DMS153 treated with DMSO at 0.1 percent for 48 hours (cell line): ENCODE measurements around the gene SIRPD.

Experiments used
- DNase-seq: peaks from one replicate; lab custom pipeline; 2025; ENCODE audit not compliant: unreplicated experiment; lab: John Stamatoyannopoulos, UW

The SIRPD gene

DNA sequence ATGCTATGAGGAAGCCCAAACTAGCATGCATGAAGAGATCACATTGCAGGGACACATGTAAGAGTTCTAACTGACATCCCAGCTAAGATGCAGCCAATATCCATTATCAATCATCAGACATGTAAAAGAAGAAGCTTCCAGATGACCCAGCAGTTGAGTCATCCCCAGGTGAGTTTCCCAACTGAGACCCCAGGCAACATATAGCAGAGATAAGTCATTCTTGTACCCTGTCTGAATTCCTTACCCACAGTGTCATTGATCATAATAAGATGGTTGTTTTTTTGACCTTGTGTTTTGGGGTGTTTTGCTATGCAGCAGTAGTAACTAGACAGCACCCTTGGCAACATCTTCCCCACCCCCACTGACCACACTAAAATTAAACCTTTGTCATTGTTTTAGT, 18.9 kb downstream of the SIRPD start:
- no peak for DNase-seq

DNA sequence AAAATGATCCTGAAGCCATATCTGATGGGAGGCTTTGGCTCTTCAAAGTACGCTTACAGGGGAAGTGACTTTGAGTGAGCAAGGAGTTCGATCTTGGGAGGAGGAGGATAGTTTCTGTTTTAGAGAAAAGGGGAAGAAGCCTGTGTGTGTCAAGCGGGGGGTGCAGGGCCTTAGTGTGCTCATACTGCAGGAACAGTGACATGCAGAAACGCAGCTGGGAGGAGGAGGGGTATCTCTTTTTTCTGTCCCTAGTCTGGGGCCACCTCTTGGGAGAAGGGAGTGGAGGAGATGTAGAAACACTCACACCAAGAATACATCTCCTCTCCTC, 19.8 kb downstream of the SIRPD start:
- DNase-seq, result no peak

DNA sequence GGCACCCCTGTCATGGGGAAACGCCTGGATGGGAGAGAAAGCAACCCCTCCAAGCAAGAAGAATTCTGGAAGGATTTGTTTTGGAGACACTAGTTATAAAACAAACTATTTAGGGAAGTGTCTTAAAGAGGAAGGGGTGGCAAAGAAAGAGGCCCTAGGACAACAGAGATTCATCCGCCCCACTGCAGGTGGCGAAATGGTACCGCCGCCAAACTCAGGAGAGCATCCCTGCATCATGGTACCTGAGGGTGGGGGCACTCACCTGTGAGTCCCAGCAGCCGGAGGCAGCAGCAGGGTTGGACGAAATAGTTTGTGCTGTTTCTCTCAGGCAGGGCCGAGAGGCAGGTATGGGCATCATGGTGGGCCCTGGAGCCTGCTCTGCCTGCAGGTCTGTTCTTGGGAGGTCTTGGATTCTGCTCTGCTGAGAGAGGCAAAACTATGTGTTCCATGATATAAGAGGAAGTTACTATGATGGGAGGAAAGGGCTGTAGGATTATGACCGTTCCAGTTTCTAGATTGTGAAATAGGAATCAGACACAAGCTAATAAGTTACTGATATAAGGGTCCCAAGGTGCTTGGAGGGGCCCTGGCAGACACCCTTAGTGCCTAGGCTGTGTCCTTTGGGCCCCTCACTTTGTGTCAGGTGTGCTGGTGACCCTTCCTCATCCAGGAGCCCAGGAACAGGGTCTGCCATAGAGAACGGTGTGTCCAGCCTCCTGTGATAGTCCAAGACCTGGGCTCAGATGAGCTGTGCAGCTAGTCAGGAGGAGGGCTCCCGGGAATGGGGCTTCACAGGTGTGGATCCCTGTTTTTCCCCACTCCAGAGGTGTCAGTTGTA, 20.4 kb downstream of the SIRPD start:
- no peak for DNase-seq

DNA sequence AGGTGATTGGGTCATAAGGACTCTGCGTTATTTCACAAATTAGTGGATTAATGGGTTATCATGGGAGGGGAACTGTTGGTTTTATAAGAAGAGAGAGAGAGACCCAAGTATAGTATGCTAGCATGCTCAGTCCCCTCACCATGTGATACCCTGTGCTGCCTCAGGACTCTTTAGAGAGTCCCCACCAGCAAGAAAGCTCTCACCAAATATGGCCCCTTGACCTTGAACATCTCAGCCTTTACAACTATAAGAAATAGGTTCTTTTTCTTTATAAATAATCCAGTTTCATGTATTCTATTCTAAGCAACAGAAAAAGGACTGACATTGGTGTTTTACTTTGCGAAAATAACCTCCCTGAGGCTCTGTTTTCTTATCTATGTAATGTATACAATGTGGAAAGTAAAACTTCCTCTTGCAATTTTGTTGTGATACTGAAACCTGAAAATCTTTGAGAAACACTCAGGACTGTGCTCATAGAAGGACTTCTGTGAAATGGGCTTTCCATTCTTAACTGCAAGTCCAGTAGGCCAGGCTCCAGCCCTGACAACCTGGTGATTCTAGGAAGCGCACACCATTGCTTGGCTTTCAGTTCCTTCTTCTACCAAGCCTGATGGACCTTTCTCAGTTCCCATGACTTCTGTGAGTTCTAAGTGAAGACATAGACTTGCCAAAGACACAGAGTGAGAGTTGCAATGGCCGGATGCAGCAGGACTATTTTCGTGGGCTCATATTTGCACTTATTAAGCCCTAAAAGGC, 21.9 kb downstream of the SIRPD start:
- no peak for DNase-seq

DNA sequence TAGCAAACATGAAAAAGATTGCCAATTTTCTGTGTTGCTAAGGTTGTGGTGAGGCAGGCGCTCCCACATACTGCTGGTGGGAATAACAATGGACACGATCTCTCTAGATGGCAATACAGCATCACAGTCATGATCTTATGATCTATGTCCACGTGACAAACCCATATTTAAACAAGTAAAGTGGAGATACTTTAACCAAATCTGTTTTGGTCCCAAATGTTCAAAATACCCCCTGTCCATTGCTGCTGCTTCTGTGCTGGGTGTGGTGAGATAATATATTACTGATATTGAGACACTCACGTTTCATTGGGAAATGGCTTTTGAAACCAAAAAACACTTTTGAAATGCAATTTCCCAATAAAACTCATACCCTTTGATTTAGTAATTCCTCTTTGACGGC, 23.0 kb downstream of the SIRPD start:
- DNase-seq, result no peak

DNA sequence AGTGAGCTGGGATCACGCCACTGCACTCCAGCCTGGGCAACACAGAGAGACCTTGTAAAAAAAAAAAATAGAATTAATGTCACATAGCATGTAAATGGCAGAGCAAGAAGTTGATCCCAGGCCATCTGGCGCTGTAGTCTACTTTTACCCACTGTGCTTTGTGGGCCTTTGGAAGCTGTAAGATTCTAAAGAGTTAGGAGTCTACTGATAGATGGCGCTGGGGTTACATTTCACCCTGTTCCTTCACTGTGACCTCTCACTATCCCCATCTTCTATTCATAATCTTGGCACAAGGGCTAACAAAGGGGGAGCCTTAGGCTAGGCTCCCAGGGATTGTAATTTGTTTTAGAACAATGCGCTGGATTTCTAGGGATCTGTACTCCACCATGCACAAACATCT, 24.4 kb downstream of the SIRPD start:
- no peak for DNase-seq

DNA sequence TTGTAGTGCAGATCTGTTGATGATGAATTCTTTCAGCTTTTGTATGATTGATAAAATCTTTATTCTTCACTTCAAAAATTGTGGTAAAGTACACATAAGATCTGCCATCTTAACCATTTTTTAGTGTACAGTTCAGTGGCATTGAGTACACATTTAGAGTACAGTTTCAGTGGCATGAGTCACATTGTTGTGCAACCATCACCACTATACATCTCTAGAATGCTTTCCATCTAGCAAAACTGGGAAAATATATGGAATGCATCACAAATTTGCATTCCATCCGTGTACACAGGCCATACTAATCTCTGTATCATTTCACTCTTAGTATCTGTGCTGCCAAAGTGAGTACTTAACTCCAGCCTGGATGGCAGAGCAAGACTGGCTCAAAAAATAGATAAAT, 28.7 kb downstream of the SIRPD start:
- DNase-seq, result no peak

DNA sequence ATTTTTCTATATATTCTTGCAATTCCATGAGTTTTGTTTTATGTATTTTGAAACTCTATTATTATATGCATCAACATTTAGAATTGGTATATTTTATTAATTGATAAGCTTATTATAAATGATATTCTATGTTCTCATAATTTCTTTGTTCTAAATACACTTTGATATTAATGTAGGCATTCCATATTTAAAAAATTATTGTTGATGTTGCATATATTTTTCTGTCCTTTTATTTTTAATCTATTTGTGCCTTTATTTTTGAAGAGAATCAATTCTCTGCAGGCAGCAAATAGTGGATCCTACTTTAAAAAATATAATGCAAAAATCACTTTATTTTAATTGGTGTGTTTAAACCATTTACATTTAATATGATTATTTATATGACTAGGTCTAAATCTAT, 29.6 kb downstream of the SIRPD start:
- no peak for DNase-seq

DNA sequence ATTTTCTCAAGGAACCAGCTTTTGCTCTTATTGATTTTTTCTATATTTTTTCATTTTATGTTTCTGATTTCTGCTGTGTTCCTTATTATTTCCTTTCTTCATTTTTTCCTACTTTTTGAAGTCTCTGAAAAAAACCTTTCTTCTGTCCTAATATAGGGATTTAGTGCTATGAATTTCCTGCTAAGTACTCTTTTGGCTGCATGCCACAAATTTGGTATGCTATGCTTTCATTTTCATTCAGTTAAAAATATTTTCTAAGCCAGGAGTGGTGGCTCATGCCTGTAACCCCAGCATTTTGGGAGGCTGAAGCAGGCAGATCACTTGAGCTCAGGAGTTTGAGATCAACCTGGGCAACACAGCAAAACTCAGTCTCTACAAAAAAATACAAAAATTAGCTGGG, 30.6 kb downstream of the SIRPD start:
- no peak for DNase-seq

DNA sequence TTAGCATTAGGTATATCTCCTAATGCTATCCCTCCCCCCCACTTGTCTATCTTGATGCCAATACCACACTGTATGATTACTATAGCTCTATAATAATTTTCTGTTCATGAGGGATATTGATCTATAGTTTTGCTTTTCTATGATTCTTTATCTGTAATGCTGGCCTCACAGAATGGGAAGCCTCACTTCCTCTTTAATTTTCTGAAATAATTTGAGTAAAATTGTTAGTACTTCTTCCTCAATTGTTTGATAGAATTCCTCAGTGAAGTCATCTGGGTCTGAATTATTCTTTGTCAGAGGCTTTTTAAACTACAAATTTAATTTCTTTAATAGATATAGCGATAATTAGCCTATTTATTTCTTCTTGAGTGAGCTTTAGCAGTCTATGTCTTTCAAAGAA, 31.2 kb downstream of the SIRPD start:
- DNase-seq, result no peak

DNA sequence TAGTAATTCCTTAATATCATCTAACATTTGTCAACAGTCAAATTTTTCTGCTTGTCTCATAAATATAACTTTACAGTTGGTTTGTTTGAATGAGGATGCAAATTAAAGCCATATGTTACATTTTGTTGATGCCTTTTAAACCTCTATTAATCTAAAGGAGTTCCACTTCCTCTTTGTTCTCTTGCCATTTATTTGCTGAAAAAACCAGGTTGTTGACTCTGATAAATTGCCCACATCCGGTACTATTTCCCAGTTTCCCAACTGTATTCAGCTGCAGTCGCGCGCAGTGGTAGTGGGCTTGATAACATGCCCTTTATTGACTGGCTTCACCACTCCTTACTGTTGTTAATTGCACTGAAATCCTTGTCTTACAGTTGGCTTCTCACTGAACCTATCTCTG, 33.5 kb downstream of the SIRPD start:
- DNase-seq, result peak; percentile 51

DNA sequence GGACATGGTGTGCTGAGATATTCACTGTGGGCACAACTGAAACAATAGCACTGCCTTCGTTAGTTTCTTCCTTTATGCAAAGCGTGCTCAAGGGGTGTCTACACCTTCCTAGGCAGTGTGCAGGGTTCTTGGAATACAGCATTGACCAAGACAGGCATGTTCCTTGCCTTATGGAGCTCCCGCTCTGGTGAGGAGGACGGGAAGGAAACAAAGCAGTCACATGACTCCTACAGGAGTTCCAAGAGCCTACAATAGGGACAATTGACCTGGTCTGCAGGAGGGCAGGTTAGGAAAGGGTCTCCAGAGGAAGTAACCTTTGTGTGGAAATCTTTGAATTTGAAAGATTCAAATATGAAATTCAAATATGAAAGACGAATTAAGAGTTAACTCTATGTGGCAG, 40.5 kb downstream of the SIRPD start:
- no peak for DNase-seq

DNA sequence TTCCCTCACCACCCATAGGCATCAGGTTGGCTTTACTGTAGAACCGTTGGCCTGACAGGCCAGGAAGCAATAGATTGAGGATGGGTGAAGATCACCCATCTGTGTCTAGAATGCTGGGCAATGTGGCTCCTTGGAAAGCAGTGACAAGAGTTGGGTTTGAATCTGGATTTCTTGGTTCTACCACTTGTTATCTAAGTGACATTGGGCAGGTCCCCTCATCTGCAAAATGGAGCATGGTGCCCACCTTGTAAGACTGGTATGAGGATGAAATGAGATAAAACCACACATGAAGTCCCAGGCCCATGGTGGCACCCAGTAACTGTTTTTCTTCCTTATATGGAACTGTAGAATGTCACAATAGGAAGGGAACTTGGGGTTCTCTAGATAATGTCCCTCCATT, 43.7 kb downstream of the SIRPD start:
- no peak for DNase-seq

DNA sequence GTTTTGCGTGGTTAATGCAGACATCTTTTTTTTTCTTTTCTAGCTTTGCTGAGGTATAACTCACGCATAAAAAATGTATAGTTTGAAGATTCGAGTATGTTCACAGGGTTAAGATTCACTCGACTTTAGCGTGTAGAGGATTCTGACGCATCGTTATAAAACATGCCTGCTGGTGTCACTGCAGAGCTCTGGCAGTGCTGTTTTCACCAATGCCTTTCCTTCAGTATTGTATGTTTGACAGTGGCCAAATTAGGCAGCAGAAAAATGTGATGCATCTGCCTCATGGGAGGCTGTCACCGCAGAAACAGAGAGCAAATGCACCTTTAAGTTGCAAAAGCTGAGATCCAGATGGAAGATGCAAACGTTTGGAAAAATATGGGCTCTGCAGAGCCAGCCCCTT, 48.3 kb downstream of the SIRPD start:
- DNase-seq, result no peak

DNA sequence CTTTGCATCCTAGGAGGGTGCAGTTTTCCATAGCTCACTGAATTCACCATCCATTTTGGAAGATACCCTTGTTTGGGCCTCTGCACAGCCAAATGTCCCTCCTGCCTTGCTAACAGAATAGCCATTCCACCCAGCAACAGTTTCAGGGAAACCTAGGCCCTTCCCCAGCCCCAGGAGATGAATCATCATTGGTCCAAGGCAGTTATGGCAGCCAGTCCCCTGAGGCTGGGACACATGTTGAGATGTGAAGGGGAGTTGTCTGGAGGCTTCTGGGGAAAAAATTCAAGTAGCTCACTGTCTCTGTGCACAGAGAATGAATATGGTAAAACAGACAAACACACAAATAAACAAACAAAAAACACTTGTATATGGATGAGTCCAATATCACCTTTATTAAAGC, 48.9 kb downstream of the SIRPD start:
- no peak for DNase-seq

DNA sequence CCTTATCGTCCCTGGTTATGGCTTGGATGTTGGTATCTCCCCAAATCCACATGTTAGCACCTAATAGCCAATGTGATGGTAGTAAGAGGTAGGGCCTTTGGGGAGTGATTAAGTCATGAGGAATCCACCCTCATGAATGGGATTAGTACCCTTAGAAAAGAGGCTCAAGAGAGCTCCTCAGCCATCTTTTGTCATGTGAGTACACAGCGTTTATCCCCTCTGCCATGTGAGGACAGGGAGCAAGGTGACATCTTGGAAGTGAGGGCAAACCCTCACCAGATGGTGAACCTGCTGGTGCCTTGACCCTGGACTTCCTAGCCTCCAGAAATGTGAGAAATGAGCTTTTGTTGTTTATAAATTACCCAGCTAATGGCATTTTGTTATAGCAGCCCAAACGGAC, 50.2 kb downstream of the SIRPD start:
- no peak for DNase-seq

DNA sequence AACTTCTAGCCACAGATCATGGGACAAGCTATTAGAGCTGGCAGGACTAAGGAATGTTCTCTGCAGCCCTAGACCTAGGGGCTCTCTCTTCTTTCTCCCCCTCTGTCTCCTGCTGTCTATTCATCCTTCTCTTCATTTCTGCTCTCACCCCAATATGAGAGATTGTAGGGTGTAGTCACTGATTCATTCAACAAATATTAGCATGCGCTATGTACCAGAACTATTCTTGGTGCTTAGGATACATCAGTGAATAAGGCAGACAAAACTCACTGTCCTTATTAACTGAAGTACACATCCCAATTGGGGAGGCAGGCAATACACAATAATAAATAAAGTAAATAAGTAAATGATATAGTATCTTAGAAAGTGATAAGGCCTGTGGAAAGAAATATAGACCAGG, 51.6 kb downstream of the SIRPD start:
- DNase-seq, result no peak

DNA sequence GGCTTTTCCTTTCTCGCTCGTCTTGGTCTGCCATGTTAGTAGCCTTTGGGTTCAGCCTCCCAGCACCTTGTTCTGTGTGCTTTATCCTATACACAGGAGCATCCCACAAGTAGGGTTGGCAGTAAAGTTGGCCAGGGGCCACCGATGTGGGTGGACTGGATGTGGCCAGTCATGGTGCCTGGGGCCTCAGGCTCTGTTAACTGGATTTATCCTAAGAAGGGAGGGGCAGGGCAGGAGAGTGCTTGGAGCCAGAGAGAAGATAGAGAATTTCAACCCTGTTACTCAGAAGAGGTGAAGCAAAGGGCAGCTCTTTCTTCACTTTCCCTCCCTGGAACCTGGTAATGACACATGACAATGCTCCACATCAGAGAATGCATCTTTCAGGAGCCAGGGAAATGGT, 52.1 kb downstream of the SIRPD start:
- DNase-seq, result no peak

DNA sequence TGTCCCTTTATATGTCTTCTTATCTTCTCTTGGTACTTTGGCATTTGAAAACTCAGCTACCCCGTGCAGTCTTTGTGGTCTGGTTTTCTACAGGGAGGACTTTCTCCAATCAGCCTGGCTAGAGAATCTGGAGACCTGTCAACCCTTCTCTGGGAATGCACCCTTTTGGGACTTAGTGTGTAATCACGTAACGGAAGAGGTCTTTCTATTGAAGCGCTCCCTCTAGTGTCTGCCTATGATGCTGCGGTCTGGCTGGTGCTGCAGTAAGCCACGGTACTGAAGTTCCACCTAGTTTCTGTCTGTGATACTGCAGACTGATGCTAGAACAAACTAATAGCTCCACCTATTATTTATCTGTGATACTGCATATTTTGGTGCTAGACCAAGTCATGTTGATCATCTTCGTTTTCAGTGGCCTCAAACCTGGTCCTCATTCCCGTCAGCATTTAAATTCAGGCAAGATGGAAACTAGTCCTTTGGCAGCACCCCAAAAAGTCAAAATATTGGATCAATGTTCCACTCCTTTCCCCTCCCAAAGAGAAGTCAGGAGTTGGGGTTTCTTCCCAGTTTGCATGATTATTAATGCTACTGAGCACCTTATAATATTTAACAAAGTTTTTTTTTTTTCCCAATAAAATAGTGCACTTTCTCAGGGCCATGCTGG, 53.8 kb downstream of the SIRPD start:
- peak; percentile 80 for DNase-seq

DNA sequence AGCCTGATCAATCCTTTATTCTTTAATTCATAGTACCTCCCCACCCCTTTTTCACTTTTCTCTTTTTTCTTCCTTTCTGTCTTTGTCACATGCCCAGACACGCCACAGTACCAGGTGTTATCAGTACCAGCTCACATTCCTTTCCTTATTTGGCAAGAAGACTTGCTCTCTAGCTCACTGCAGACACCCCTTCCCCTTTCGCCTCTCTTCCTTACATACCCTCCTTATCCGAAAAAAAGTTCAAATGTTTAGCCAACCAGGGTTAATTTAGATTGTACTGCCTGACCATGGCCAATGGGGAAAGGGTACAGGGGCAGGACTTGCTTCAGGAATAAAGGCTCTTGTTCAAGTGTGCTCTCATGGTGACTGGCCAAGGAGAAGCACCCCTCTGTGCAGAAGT, 57.0 kb downstream of the SIRPD start:
- no peak for DNase-seq

DNA sequence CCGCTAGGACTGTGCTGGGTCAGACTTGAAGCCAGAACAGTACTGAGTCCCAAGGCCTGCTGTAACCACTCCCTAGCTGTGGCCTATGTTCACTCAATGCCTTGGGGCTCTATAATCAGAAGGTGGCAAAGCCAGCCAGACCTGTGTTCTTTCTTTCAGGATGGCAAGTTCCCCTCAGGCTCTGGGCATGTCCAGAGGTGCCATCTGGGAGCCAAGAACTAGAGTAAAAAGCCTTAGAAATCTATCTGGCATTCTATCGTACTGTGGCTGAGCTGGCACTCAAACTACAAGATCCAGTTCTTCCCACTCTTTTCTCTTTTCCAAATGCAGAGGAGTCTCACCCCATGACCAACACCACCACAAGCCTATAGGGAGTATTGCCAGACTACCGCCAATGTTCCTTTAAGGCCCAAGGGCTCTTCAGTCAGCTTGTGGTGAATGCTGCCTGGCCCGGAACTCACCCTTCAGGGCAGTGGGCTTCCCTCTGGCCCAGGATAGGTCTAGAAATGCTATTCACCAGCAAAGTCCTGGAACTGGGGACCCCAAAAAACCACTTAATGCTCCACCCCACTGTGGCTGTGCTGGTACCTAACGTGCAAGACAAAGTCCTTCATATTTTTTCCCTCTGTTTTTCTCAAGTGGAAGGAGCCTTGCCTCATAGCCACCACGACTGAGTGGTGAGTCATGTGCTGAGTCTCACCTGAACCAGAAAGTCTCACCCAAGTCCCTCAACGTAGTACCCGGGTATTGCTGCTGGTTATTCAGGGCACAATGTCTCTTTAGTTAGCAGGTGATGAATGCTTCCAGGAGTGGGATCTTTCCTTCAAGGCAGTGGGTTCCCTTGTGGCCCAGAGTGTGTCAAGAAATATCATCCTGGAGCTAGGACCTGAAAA, 57.7 kb downstream of the SIRPD start:
- DNase-seq, result no peak
